Liver (tissue), 9 donors: ENCODE measurements around the gene FMN1. TPM values are rescaled to one million over a fixed set of nuclear protein-coding genes. Genes with fewer than 3 reads are reported as not detected.

Experiments
- DNase-seq: peaks from one replicate; pipeline ENCODE4 v3.0.0-alpha.2; 2017; ENCODE audit warnings: low spot score
- H3K27ac ChIP-seq, 2 donors: one replicate each; pipeline ENCODE4 v1.7.0; 2013; ENCODE audit warnings: inconsistent platforms in 2 of 2, low read length in 2 of 2, control low read depth in 1 of 2, low read depth in 1 of 2, mild to moderate bottlenecking in 1 of 2
- H3K27me3 ChIP-seq, 4 donors: one replicate each; pipeline versions ENCODE4 v1.6.1 to v1.7.0; 2013; ENCODE audit warnings: low read length in 3 of 4, inconsistent platforms in 1 of 4, mild to moderate bottlenecking in 1 of 4, moderate library complexity in 1 of 4; ENCODE audit not compliant: control insufficient read depth in 4 of 4, insufficient read depth in 4 of 4
- H3K36me3 ChIP-seq, 4 donors: one replicate each; pipeline versions ENCODE4 v1.6.1 to v1.7.0; 2013; ENCODE audit warnings: low read length in 3 of 4, mild to moderate bottlenecking in 3 of 4, low read depth in 1 of 4, moderate library complexity in 1 of 4; ENCODE audit not compliant: control insufficient read depth in 4 of 4, insufficient read depth in 3 of 4
- H3K4me1 ChIP-seq, 4 donors: one replicate each; pipeline versions ENCODE4 v1.6.1 to v1.7.0; 2013; ENCODE audit warnings: low read length in 3 of 4, mild to moderate bottlenecking in 3 of 4, moderate library complexity in 1 of 4; ENCODE audit not compliant: control insufficient read depth in 4 of 4, insufficient read depth in 4 of 4
- H3K4me3 ChIP-seq, 3 donors: one replicate each; pipeline versions ENCODE4 v1.6.1 to v1.7.0; 2013; ENCODE audit warnings: low read length in 3 of 3, control low read depth in 1 of 3, low read depth in 1 of 3, mild to moderate bottlenecking in 1 of 3
- H3K9ac ChIP-seq, 2 donors: one replicate each; pipeline ENCODE4 v1.7.0; 2013; ENCODE audit warnings: low read length in 2 of 2, mild to moderate bottlenecking in 2 of 2, moderate library complexity in 2 of 2, control low read depth in 1 of 2, low read depth in 1 of 2
- H3K9me3 ChIP-seq, 4 donors: one replicate each; pipeline versions ENCODE4 v1.6.1 to v1.7.0; 2013; ENCODE audit warnings: low read length in 3 of 4; ENCODE audit not compliant: control insufficient read depth in 4 of 4
- ATF3 ChIP-seq: IDR thresholded peaks from 2 replicates; pipeline ENCODE4 v1.6.1; 2016; ENCODE audit warnings: antibody characterized with exemption
- EGR1 ChIP-seq, 2 donors: IDR thresholded peaks; 2 replicates each; pipeline ENCODE4 v1.6.1; 2016 to 2018; ENCODE audit warnings: antibody characterized with exemption in 2 of 2, low read depth in 2 of 2
- FOXA1 ChIP-seq: IDR thresholded peaks from 2 replicates; pipeline ENCODE4 v1.6.1; 2016; ENCODE audit warnings: antibody characterized with exemption
- FOXA2 ChIP-seq: IDR thresholded peaks from 2 replicates; pipeline ENCODE4 v1.6.1; 2016; ENCODE audit warnings: antibody characterized with exemption
- GABPA ChIP-seq, 2 donors: IDR thresholded peaks in 1 of 2; conservative IDR thresholded peaks in 1 of 2; 2 replicates each; pipeline ENCODE4 v1.6.1; 2016; ENCODE audit warnings: antibody characterized with exemption in 2 of 2, mild to moderate bottlenecking in 1 of 2, moderate library complexity in 1 of 2
- HNF4A ChIP-seq, 2 donors: conservative IDR thresholded peaks; 2 replicates each; pipeline ENCODE4 v1.6.1; 2016; ENCODE audit warnings: antibody characterized with exemption in 2 of 2, mild to moderate bottlenecking in 2 of 2
- HNF4G ChIP-seq: IDR thresholded peaks from 2 replicates; pipeline ENCODE4 v1.6.1; 2016; ENCODE audit warnings: antibody characterized with exemption
- JUND ChIP-seq, 2 donors: IDR thresholded peaks; 2 replicates each; pipeline ENCODE4 v1.6.1; 2016; ENCODE audit warnings: antibody characterized with exemption in 2 of 2
- NR2F2 ChIP-seq: IDR thresholded peaks from 2 replicates; pipeline ENCODE4 v1.6.1; 2016; ENCODE audit warnings: antibody characterized with exemption
- RAD21 ChIP-seq, 2 donors: IDR thresholded peaks; 2 replicates each; pipeline ENCODE4 v1.6.1; 2016; ENCODE audit warnings: antibody characterized with exemption in 2 of 2, mild to moderate bottlenecking in 2 of 2
- REST ChIP-seq: IDR thresholded peaks from 2 replicates; pipeline ENCODE4 v1.6.1; 2016; ENCODE audit warnings: antibody characterized with exemption, mild to moderate bottlenecking
- RXRA ChIP-seq, 2 donors: IDR thresholded peaks; 2 replicates each; pipeline ENCODE4 v1.6.1; 2017 to 2018; ENCODE audit warnings: antibody characterized with exemption in 2 of 2, mild to moderate bottlenecking in 1 of 2
- SP1 ChIP-seq: IDR thresholded peaks from 2 replicates; pipeline ENCODE4 v1.6.1; 2018; ENCODE audit warnings: antibody characterized with exemption, mild to moderate bottlenecking
- TAF1 ChIP-seq: conservative IDR thresholded peaks from 2 replicates; pipeline ENCODE4 v1.6.1; 2016; ENCODE audit warnings: antibody characterized with exemption, mild to moderate bottlenecking
- YY1 ChIP-seq: IDR thresholded peaks from 2 replicates; pipeline ENCODE4 v1.6.1; 2016; ENCODE audit warnings: antibody characterized with exemption, mild to moderate bottlenecking
- WGBS: extraction: QIAGEN DNeasy Blood & Tissue Kit; methylation state at CpG from one replicate; pipeline ENCODE4 v1.1.7; 2013; 5-methylcytosine and 5-hydroxymethylcytosine counted together
- polyA plus RNA-seq, 2 donors: library from polyadenylated mRNA; stranded (reverse) in 1 of 2; unstranded in 1 of 2; fragments of 200-250 nt in 1 of 2; fragments of >200 nt in 1 of 2; fragmentation: Nextera tagmentation in 1 of 2; extraction: Ambion mirVana in 1 of 2; gene quantifications; one replicate each; pipeline versions ENCODE4 v1.2.1 to v1.2.3, GENCODE V29; 2013 to 2015
- total RNA-seq, 2 donors: library from RNA; depleted of rRNA; stranded (reverse); fragments of >200 nt; gene quantifications; one replicate each; pipeline ENCODE4 v1.2.3, GENCODE V29; 2014
- TF ChIP-seq, protein P1 (sequence below): fragments of 150-350 bp; IDR thresholded peaks from 2 replicates; pipeline ENCODE4 v1.5.1; 2017; ENCODE audit warnings: improper control_type of control experiment, low read depth, low read length; ENCODE audit not compliant: missing input control
- TF ChIP-seq, protein P2 (sequence below): IDR thresholded peaks from 2 replicates; pipeline ENCODE4 v1.6.1; 2016; ENCODE audit warnings: antibody characterized with exemption
- TF ChIP-seq, protein P3 (sequence below): IDR thresholded peaks from 2 replicates; pipeline ENCODE4 v1.6.1; 2016; ENCODE audit warnings: antibody characterized with exemption
- donor health status: healthy.
- donor health status: healthy.
- donor health status: healthy.
- donor health status: healthy.
- donor health status: healthy.

FMN1 gene
- total and polyA plus RNA-seq, 4 donors: 0.21 to 5.4 (median 0.53) TPM

- Histone ChIP-seq H3K4me3 (no peak overlapping the region), H3K36me3 (no peaks in the 10 kb centered on the region), H3K4me1 (no peaks in the 10 kb centered on the region), H3K27ac (no peak overlapping the region), H3K9ac (no peak overlapping the region), H3K9me3 (no peaks in the 10 kb centered on the region), H3K27me3 (no peaks in the 10 kb centered on the region)
- TF ChIP-seq HNF4A (conservative IDR thresholded peaks at IDR 0.05): no peak
- no peak for TF ChIP-seq ATF3
- TF ChIP-seq TAF1: no peak
- TF ChIP-seq YY1: no peak
- TF ChIP-seq, protein P1, sequence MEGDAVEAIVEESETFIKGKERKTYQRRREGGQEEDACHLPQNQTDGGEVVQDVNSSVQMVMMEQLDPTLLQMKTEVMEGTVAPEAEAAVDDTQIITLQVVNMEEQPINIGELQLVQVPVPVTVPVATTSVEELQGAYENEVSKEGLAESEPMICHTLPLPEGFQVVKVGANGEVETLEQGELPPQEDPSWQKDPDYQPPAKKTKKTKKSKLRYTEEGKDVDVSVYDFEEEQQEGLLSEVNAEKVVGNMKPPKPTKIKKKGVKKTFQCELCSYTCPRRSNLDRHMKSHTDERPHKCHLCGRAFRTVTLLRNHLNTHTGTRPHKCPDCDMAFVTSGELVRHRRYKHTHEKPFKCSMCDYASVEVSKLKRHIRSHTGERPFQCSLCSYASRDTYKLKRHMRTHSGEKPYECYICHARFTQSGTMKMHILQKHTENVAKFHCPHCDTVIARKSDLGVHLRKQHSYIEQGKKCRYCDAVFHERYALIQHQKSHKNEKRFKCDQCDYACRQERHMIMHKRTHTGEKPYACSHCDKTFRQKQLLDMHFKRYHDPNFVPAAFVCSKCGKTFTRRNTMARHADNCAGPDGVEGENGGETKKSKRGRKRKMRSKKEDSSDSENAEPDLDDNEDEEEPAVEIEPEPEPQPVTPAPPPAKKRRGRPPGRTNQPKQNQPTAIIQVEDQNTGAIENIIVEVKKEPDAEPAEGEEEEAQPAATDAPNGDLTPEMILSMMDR: no peak
- no peak for TF ChIP-seq REST
- TF ChIP-seq SP1: no peak
- no peak for TF ChIP-seq FOXA1
- no peak for TF ChIP-seq RAD21 (IDR thresholded peaks at IDR 0.05)
- TF ChIP-seq GABPA (IDR thresholded peaks at IDR 0.05 in 1 of 2, conservative IDR thresholded peaks at IDR 0.05 in 1 of 2): no peak
- TF ChIP-seq HNF4G: no peak
- TF ChIP-seq RXRA (IDR thresholded peaks at IDR 0.05): no peak
- TF ChIP-seq, protein P2, sequence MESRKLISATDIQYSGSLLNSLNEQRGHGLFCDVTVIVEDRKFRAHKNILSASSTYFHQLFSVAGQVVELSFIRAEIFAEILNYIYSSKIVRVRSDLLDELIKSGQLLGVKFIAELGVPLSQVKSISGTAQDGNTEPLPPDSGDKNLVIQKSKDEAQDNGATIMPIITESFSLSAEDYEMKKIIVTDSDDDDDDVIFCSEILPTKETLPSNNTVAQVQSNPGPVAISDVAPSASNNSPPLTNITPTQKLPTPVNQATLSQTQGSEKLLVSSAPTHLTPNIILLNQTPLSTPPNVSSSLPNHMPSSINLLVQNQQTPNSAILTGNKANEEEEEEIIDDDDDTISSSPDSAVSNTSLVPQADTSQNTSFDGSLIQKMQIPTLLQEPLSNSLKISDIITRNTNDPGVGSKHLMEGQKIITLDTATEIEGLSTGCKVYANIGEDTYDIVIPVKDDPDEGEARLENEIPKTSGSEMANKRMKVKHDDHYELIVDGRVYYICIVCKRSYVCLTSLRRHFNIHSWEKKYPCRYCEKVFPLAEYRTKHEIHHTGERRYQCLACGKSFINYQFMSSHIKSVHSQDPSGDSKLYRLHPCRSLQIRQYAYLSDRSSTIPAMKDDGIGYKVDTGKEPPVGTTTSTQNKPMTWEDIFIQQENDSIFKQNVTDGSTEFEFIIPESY: no peak
- TF ChIP-seq FOXA2: no peak
- no peak for TF ChIP-seq NR2F2
- TF ChIP-seq EGR1 (IDR thresholded peaks at IDR 0.05; ENCODE audit: low read depth in 2 of 2): no peak
- no peak for TF ChIP-seq JUND (IDR thresholded peaks at IDR 0.05)
- TF ChIP-seq, protein P3, sequence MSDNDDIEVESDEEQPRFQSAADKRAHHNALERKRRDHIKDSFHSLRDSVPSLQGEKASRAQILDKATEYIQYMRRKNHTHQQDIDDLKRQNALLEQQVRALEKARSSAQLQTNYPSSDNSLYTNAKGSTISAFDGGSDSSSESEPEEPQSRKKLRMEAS: no peak
- WGBS: 81% methylated on average over 3 of the region's 3 CpGs
- DNase-seq: no peak
Observed at GRCh38 chr15:32796856-32797255, 397.7 kb downstream of the FMN1 start.
